Activated B cell treated with CpG ODN at 0.5 μM for 24 hours (primary cell): ENCODE results near the gene MYO16. TPM values are rescaled to one million over a fixed set of nuclear protein-coding genes. Genes with fewer than 3 reads are reported as not detected.
"Not testable (repeated sequence)": the region's sequence is repeated elsewhere in the genome, so short reads cannot be mapped to it uniquely, and the experiment has no call there.

ENCODE experiments used
- ATAC-seq: fragments of 200-7000 bp; cut with Tn5 transposase; one replicate; pipeline ENCODE4 v1.10.0; 2021; ENCODE audit warnings: low read depth, mild to moderate bottlenecking, moderate library complexity
- CTCF ChIA-PET: fragments of 350-600 bp; sonication (Branson Sonifier 250); formaldehyde crosslinking; loops from one replicate; lab custom pipeline; 2021; ENCODE audit warnings: antibody characterized with exemption; lab: Charles Lee
- POLR2A ChIA-PET: fragments of 350-600 bp; sonication (Branson Sonifier 250); formaldehyde crosslinking; loops from one replicate; lab custom pipeline; 2021; ENCODE audit warnings: antibody characterized with exemption; lab: Charles Lee
- DNase-seq: peaks from one replicate; pipeline ENCODE4 v3.0.0; 2022
- H3K27ac Mint-ChIP-seq: one replicate; pipeline ENCODE4 v1.8.0; 2020; ENCODE audit warnings: mixed read lengths
- H3K27me3 Mint-ChIP-seq: one replicate; pipeline ENCODE4 v1.8.0; 2021; ENCODE audit warnings: mixed read lengths
- H3K36me3 Mint-ChIP-seq: one replicate; pipeline ENCODE4 v1.8.0; 2021; ENCODE audit warnings: low read depth, mixed read lengths
- H3K4me1 Mint-ChIP-seq: one replicate; pipeline ENCODE4 v1.8.0; 2021; ENCODE audit warnings: mixed read lengths
- H3K4me3 Mint-ChIP-seq: one replicate; pipeline ENCODE4 v1.8.0; 2020; ENCODE audit warnings: mild to moderate bottlenecking, mixed read lengths
- H3K9me3 Mint-ChIP-seq: one replicate; pipeline ENCODE4 v1.8.0; 2020; ENCODE audit warnings: mixed read lengths
- CTCF ChIP-seq: fragments of 200-600 bp; IDR thresholded peaks from one replicate; pipeline ENCODE4 v1.8.0; 2022; ENCODE audit warnings: antibody characterized with exemption, mild to moderate bottlenecking
- intact Hi-C: fragments of 100-400 bp; cut with micrococcal nuclease; formaldehyde crosslinking; loops from one replicate; pipeline ENCODE4 v1.15.1; 2024
- total RNA-seq: library from RNA; stranded (reverse); gene quantifications from 2 replicates; pipeline ENCODE4 v1.2.3, GENCODE V29; 2022

The MYO16 gene
- total RNA-seq, 1 donor from 2014 or later = not detected

GRCh38 chr13:108781312-108781711, 151.9 kb downstream of the MYO16 start:
- no peak overlapping the region for H3K27ac Mint-ChIP-seq
- no peaks in the 10 kb centered on the region for H3K36me3 Mint-ChIP-seq
- DNase-seq (no peak), ATAC-seq (no peak)
- H3K9me3 Mint-ChIP-seq = no peaks in the 10 kb centered on the region
- H3K27me3 Mint-ChIP-seq = no peaks in the 10 kb centered on the region
- no peak for TF ChIP-seq CTCF
- CTCF ChIA-PET = no interaction called here
- intact Hi-C loops = no loop called here
- POLR2A ChIA-PET = no interaction called here
- H3K4me3 Mint-ChIP-seq = no peak overlapping the region
- no peaks in the 10 kb centered on the region for H3K4me1 Mint-ChIP-seq

- DNase-seq, H3K4me1 Mint-ChIP-seq, POLR2A ChIA-PET, H3K9me3 Mint-ChIP-seq, ATAC-seq, intact Hi-C loops, CTCF ChIA-PET, H3K27ac Mint-ChIP-seq, H3K4me3 Mint-ChIP-seq, H3K27me3 Mint-ChIP-seq, H3K36me3 Mint-ChIP-seq: not testable (repeated sequence)
Observed at GRCh38 chr13:108782480-108782879, 153.1 kb downstream of the MYO16 start.

- no peaks in the 10 kb centered on the region for H3K27me3 Mint-ChIP-seq
- no peaks in the 10 kb centered on the region for H3K4me1 Mint-ChIP-seq
- no peak overlapping the region for H3K4me3 Mint-ChIP-seq
- CTCF ChIA-PET = no interaction called here
- no peak for TF ChIP-seq CTCF
- no peaks in the 10 kb centered on the region for H3K9me3 Mint-ChIP-seq
- DNase-seq (no peak), ATAC-seq (no peak)
- no peaks in the 10 kb centered on the region for H3K36me3 Mint-ChIP-seq
- intact Hi-C loops = no loop called here
- POLR2A ChIA-PET = no interaction called here
- H3K27ac Mint-ChIP-seq = no peak overlapping the region
Observed at GRCh38 chr13:108785844-108786243, 156.4 kb downstream of the MYO16 start.

GRCh38 chr13:108786456-108787200, 157.2 kb downstream of the MYO16 start:
- no peaks in the 10 kb centered on the region for H3K36me3 Mint-ChIP-seq
- H3K27me3 Mint-ChIP-seq = no peaks in the 10 kb centered on the region
- no peak overlapping the region for H3K4me3 Mint-ChIP-seq
- no peak for TF ChIP-seq CTCF
- DNase-seq (no peak), ATAC-seq (no peak)
- ChIA-PET CTCF (no interaction called here), POLR2A (no interaction called here)
- intact Hi-C loops = no loop called here
- no peaks in the 10 kb centered on the region for H3K9me3 Mint-ChIP-seq
- no peaks in the 10 kb centered on the region for H3K4me1 Mint-ChIP-seq
- no peak overlapping the region for H3K27ac Mint-ChIP-seq

- DNase-seq = no peak
- Mint-ChIP-seq H3K36me3 (no peaks in the 10 kb centered on the region), H3K27me3 (no peaks in the 10 kb centered on the region), H3K4me3 (no peak overlapping the region), H3K4me1 (no peaks in the 10 kb centered on the region), H3K9me3 (no peaks in the 10 kb centered on the region), H3K27ac (no peak overlapping the region)
- no peak for TF ChIP-seq CTCF
- intact Hi-C loops = no loop called here
- ChIA-PET CTCF (no interaction called here), POLR2A (no interaction called here)
- ATAC-seq = no peak
Observed at GRCh38 chr13:108787700-108788414, 158.4 kb downstream of the MYO16 start.
